WI38 (cell line): ENCODE data around the gene IMPG1.
"Not testable (repeated sequence)": the region's sequence is repeated elsewhere in the genome, so short reads cannot be mapped to it uniquely, and the experiment has no call there.

Source experiments
- H3K4me3 ChIP-seq: 2 replicates; pipeline ENCODE4 v1.5.1; 2011; ENCODE audit warnings: low read depth, mild to moderate bottlenecking, control low read depth, low read length
- TF ChIP-seq, protein P1 (sequence below): IDR thresholded peaks from 2 replicates; pipeline ENCODE4 v1.5.1; 2012; ENCODE audit warnings: low read depth, mild to moderate bottlenecking, control low read depth, low read length

IMPG1 gene

DNA sequence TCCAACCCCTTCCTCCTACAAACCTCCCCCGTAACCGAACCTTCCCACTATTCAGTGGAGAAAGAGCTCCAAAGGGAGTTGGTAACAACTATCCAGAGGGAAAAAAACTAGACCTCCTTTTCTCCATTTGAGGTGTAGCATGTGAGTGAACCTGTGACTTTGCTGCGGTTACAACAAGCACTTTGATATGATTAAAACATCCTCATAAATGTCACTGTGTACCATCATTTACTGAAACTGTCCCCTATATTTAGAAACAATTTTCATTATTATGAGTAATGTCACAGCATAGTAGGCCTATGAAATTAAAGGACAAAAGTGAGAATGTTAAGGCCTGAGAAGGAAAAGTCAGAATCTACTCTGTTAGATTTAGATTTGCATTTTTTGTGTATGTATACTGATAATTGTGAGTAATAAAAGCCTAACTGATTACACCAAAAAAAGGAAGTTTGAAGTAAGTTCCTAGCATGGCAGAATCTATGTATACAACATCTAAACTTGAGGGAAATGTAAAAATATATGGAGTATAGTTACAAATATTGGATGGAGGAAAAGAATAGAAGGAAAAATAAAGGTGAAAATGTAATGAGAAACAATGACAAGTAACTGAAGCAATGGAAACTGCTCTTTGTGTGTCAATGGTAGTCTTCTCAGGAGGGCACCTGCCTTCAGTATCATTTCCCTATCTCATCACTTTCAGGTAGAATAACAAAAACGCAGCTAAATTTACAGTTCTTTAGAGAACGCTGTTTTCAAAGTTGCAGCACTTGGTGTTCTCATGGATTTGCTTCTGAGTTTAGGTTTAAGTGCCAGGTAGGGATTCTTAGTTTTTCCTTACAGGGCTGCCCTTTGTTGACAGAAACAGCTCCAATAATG is 145.9 kb downstream of the IMPG1 start:
- no peak overlapping the region for H3K4me3 ChIP-seq
- TF ChIP-seq, protein P1, sequence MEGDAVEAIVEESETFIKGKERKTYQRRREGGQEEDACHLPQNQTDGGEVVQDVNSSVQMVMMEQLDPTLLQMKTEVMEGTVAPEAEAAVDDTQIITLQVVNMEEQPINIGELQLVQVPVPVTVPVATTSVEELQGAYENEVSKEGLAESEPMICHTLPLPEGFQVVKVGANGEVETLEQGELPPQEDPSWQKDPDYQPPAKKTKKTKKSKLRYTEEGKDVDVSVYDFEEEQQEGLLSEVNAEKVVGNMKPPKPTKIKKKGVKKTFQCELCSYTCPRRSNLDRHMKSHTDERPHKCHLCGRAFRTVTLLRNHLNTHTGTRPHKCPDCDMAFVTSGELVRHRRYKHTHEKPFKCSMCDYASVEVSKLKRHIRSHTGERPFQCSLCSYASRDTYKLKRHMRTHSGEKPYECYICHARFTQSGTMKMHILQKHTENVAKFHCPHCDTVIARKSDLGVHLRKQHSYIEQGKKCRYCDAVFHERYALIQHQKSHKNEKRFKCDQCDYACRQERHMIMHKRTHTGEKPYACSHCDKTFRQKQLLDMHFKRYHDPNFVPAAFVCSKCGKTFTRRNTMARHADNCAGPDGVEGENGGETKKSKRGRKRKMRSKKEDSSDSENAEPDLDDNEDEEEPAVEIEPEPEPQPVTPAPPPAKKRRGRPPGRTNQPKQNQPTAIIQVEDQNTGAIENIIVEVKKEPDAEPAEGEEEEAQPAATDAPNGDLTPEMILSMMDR, result no peak

DNA sequence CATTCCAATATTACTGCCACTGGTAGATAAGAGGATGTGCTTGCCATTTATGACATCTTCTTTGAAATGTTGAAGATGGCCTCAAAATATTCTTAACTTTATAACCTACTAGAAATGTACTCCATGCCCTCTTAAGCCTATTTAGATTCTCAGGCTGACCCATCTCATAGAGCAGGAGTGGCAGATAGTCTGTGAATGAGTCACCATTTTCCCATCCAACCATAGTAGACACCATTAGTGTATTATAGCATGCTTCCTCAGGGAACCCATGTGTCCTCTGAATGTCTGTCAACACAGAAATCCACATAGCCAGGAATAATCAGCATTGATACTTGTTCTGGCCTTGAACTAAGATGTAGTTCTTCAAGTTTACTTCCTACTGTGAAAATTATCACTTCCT is 150.2 kb downstream of the IMPG1 start:
- no peak overlapping the region for H3K4me3 ChIP-seq
- TF ChIP-seq, protein P1, result no peak

DNA sequence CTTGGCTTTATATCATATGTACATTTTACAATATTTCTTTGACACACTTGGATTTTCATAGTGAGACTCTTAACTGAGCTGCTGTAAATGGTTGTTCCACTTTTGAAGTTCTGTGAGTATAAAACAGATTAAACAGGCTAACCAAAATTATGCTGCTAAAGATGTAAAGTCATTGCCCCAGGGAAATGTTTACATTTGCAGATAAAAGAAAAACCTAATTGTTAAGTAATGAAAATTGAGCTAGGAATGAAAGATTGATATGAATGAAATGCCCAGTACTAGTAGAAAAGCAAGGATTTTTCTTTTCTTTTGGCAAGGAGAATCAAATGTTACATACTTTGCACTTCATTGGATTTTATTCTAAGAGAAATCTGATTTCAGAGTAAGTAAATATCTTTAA is 159.4 kb downstream of the IMPG1 start:
- TF ChIP-seq, protein P1, result no peak
- H3K4me3 ChIP-seq, result no peak overlapping the region

DNA sequence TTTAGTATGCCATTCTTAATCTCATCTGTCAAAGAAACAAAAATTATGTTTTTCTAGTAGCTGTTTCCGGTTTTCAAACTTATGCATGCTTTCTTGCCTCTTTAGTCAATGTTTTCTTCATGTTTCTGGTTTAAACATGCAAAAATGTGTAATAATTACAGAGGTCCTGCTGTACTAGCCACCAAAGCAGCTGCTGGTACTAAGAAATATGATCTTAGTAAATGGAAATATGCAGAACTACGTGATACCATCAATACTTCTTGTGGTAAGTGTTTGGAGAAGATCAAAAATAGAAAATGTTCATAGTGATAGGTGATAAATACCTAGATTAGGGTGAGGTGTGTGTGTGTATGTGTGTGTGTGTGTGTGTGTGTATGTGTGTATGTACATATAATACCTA is 165.0 kb downstream of the IMPG1 start:
- TF ChIP-seq, protein P1, result no peak
- H3K4me3 ChIP-seq, result no peak overlapping the region

DNA sequence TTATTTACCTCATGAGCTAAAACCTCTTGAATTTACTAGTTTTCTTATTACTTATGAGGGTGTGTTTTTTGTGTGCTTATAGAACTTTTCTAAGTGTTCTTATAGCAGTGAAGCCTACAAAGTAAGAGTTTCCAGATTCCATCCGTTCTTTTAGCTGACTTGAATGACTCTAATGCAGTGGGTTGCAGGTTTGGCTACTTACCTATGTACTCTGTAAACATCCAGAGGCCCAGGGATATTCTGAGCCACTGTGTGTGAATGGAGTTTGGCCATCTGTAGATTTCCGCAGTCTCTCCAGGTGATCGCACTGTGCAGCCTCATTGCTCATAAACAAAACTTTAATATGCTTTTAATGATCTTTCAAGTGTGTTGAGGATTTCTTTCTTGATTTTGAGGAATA is 165.6 kb downstream of the IMPG1 start:
- TF ChIP-seq, protein P1, result no peak
- H3K4me3 ChIP-seq, result no peak overlapping the region

DNA sequence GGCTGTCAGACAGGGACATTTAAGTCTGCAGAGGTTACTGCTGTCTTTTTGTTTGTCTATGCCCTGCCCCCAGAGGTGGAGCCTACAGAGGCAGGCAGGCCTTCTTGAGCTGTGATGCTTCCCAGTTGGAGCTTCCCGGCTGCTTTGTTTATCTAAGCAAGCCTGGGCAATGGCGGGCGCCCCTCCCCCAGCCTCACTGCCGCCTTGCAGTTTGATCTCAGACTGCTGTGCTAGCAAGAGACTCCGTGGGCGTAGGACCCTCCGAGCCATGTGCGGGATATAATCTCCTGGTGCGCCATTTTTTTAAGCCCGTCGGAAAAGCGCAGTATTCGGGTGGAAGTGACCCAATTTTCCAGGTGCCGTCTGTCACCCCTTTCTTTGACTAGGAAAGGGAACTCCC is 167.3 kb downstream of the IMPG1 start:
- H3K4me3 ChIP-seq, result not testable (repeated sequence)

DNA sequence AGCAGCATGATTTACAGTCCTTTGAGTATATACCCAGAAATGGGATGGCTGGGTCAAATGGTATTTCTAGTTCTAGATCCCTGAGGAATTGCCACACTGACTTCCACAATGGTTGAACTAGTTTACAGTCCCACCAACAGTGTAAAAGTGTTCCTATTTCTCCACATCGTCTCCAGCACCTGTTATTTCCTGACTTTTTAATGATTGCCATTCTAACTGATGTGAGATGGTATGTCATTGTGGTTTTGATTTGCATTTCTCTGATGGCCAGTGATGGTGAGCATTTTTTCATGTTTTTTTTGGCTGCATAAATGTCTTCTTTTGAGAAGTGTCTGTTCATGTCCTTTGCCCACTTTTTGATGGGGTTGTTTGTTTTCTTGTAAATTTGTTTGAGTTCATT is 172.2 kb downstream of the IMPG1 start:
- H3K4me3 ChIP-seq, result not testable (repeated sequence)

DNA sequence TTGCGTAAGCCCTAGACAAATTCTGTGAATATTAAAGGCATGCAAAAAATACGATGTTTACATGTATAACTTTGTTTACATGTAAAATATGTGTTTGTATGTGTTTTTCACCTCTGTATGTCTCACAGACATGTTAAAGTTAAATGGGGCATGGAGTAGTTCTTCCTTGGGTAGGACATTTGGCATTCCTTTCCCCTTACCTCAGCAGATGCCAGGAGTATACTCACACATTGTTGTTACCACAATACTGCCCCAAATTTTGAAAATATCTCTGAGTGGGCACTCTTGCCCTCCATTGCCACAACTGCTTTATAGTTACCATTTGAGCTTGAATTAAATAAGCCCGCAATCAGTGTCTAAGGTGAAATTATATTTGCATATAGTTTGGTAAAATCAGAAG is 175.9 kb downstream of the IMPG1 start:
- TF ChIP-seq, protein P1, result no peak

More for the DNA sequence above, 175.9 kb downstream of the IMPG1 start:
- no peak overlapping the region for H3K4me3 ChIP-seq
